Measurements from ENCODE around the gene USP21.

USP21 gene

GRCh38 chr1:161209790-161210409, 50.6 kb downstream of the USP21 start:
- no peak overlapping the region for H3K27ac ChIP-seq
- TF ChIP-seq ZFX (IDR thresholded peaks at IDR 0.05): no peak
- peak; percentile 97 for TF ChIP-seq CTCF (conservative IDR thresholded peaks at IDR 0.05)

GRCh38 chr1:161214369-161214768, 55.1 kb downstream of the USP21 start:
- H3K27ac ChIP-seq: no peak overlapping the region
- TF ChIP-seq CTCF (conservative IDR thresholded peaks at IDR 0.05): no peak
- TF ChIP-seq ZFX (IDR thresholded peaks at IDR 0.05): no peak

GRCh38 chr1:161215076-161215475, 55.8 kb downstream of the USP21 start, which contains the start of gene FCER1G:
Gene FCER1G (plus strand): TSS chr1:161215295. CDS start chr1:161215322, 27 bp downstream.
- no peak within 1 kb of the TSS for H3K27ac ChIP-seq
- no peak for TF ChIP-seq CTCF (conservative IDR thresholded peaks at IDR 0.05)
- TF ChIP-seq ZFX (IDR thresholded peaks at IDR 0.05): no peak

Data from C4-2B (cell line).